Activated CD4-positive, alpha-beta T cell treated with anti-CD3 and anti-CD28 coated beads for 4 hours (primary cell): Measurements from ENCODE around the gene STRN4.
A peak's percentile ranks its signal among the peaks of the same experiment; 100 is the strongest.
"Not testable (repeated sequence)": the region's sequence is repeated elsewhere in the genome, so short reads cannot be mapped to it uniquely, and the experiment has no call there.

ENCODE experiments used
- DNase-seq, 2 donors: peaks; one replicate each; pipeline ENCODE4 v3.0.0-alpha.2; 2020

STRN4 gene

DNA sequence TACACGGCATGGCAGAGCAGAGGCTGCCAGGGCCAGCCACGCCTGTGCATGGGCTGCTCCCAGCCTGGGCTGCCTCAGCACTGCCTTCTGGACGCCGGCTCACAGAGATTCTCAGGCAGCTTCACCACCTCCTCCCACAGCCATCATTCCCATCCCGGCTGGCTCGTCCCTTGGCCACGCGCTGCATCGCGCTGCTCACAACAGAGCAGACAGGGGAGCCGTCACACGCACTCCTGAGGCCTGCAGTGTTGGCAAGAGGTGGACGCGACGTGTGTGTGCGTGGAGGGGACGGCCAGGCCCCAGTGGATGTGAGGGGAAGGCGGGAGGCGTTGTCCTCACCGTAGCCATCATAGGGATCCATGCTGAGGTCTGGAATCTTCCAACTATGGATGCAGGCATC is 21.8 kb downstream of the STRN4 start:
- DNase-seq, result no peak

DNA sequence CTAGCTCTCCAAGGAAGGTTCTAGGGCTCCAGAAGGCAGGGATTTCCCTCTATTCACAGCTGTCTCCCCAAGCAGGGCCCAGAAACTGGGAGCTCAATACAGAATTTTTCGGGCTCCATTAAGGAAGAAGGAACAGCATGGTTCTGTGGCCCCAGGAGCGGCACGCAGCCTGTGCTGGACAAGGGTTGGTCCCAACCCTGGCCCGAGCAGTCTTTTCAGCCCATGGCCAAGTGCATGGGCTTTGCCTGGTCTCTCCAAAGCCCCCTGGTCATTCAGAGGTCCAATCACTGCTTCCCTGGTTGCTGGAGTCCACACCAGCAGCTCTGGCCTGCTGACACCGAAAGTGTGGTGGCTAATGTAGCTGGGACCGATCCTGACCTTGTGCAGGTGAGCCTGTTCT is 22.8 kb downstream of the STRN4 start:
- DNase-seq, result no peak

DNA sequence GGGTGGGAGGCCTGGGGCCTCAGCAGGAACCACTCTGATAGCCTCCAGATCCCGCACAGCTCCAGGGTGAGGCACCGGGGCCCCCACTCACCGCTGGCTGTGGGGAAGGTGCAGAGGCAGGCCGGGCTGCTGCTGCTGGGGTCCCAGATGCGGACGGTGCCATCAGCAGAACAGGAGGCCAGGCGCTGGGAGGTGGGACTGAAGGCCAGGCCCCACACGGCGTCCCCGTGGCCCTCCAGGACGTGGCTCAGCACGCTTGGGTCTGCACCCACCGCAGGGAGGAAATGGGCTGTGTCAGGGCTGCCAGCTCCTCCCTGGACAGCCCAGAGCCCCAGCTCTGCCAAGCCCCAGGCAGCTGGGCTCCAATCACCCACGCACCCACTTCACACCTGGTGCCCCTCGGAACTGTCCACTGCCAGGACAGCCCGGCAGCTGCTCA is 23.2 kb downstream of the STRN4 start:
- no peak for DNase-seq

DNA sequence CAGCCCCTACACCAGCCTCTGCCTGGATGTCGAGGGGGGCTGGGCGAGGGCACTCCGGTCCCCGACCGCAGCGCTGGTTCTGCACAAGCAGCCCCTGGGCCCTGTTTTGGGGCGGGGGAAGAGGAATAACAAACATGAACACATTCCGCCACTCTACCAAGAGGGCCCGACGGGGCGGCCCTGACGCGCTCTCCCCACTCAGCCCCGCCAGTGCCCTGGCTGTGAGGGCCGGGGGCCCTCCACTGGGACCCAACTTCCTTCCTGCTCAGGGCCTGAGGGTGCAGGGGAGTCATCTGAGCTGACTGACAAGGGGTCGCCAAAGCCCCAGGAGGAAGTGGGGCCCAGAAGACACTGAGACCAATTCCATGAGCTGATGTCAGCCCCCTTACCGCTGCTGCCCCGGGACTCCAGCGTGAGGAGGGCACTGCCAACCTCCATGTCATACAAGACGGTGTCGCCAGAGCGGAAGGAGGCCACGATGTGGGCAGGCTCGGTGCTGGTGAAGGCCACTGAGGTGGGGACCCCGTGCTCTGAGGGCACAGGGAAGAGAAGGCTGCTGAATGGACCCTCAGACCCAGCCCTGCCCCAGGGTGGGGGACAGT is 23.7 kb downstream of the STRN4 start:
- DNase-seq, result no peak

DNA sequence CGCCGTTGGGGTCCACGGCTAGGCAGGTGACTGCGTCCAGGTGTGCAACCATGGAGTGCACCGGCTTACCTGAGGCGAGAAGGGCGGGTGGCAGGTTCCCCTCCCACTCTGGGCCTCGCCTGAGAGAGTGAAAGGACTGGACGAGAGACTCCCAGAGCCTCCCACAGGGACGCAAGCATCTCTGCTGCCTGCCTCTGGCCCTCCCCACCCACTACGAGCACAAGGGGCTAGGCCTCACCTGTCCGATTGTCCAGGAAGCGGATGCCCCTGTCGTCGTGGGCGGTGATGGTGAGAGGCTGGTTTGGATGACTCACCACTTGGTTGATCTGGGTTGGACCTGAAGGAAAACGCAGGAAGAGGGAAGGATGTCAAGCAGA is 24.3 kb downstream of the STRN4 start:
- no peak for DNase-seq

DNA sequence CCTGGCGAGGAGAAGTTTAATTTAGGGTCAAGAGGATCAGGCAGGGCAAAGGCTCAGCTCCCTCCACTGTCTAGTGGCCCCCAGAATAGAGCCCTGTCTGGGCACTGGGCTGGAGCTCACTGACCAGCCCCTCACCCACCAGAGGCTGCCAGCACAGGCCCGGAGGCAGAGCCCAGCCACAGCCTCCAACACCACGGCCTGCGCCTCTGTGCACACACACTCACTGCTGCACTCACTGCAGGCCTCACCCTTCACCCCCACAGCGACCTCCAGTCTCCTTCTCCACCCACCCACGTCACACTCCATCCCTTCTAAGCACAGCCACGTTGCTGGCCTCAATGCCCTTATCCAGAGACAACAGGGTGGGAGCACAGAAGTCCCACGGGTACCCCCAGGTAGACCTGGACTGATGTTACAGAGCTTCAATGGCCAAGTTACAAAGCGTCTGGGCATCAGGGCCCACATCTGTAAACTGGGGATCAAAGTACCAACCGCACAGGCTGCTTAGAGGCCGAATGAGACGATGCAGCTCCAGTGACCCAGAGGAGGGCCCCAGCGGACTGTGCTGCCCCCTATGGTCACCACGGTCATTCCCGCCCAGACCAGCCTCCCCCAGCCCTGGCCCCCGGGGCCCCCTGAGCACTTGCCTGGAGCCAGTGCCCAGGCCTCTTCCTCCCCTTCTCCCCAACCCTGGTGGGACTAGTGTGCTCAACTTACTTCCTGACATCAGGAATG is 24.8 kb downstream of the STRN4 start:
- no peak for DNase-seq

DNA sequence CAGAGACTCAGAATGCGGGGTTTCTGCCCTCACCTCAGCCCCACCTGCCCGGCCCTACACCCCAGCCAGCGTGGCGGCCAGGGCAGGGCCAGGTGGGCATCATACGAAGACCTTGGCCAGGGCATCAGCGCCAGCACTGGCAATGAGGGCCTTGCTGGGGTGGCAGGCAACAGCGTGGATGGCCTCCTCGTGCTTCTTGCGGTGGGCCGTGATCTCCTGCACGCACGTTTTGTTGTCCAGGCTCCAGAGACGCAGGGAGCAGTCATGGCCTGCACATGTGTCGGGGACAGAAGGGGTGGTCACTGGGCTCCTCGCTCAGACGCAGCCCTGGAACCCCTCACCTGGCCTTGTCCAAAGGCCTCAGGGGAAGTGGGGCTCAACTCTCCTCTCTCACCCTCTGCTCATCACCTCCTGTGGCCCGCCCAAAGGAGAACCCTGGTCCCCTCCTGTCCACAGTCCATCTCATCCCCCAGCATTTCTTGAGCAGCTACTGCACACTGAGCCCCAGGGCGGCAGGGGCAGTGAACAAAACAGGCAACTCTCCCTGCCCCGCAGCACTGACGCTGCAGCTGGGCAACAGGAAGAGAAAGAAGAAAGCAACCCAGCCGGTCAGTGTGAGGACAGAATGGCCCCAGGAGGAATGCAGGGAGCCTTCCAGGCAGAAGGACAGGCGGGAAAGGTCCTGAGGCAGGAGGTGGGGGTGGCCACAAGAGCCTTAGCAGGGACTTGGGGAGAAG is 25.6 kb downstream of the STRN4 start:
- no peak for DNase-seq

DNA sequence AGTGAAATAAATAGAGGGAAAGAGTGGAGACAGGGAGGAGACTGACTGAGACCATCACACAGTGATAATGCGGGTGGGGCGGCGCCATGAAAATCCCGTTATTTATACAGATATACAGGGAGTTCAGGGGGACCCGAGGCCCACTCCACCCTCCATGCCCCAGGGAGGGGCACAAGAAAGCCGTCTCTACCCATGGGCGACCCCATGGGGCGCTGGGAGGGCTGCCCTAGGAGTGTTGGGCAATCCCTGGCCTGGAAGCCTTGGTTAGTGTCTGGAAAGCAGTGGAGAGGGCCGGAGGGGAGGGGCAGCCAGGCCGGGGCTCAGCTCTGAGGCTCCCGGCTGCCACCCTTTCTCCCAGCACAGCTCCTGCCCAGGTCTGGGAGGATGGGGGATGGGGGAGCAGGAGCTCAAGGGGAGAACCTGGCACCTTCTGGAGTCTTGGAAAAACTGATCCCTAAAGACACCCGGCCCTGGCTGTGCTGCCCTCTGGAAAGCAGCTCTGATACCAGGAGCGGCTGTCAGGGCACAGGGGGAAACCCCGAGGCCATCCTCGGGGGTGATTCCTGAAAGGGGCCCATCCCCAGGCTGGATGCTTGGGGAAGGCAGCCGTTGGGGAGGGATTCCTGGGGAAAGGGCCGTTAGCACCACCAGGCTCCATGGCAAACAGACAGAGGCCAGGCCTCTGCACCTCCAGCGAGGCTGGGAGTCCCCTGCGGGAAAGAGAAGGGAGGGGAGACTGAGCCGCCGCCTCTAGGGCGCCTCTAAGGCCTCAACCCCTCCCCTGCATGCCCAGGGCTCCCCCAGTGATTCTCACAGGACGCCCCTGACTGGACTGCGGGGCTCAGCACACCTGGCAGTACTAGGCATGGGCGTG is 26.4 kb downstream of the STRN4 start:
- DNase-seq, result no peak

DNA sequence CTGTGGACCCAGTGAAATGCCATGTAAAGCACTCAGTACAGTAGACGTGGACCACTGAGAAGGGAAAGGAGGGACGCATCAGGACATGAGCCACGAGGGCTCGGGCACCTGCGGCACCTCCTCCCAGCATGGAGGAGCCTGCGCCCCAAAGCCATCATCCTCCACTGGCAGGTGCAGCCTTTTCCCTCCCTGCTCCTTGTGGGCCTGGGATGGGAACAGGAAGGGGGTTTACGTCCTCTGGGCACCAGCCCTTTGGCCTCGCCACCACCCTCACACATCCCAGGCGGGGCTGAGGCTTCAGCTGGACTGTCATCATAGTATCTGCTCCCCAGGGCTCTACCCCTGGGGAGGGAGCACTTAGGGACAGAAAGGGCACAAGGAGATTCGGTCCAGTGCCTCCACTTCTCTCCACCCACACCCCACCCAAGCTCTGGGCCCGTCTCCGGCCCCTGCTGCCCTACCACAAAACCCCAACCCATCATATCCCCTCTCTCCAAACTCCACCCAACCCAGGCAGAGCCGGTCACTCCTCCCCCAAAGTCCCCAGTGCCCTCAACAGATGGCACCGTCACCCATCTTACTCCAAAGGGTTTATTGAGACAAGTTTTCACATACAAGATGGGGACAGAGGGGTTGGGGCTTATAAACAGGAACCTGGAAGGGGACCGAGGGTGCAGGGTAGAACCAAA is 27.2 kb downstream of the STRN4 start:
- DNase-seq, result no peak

DNA sequence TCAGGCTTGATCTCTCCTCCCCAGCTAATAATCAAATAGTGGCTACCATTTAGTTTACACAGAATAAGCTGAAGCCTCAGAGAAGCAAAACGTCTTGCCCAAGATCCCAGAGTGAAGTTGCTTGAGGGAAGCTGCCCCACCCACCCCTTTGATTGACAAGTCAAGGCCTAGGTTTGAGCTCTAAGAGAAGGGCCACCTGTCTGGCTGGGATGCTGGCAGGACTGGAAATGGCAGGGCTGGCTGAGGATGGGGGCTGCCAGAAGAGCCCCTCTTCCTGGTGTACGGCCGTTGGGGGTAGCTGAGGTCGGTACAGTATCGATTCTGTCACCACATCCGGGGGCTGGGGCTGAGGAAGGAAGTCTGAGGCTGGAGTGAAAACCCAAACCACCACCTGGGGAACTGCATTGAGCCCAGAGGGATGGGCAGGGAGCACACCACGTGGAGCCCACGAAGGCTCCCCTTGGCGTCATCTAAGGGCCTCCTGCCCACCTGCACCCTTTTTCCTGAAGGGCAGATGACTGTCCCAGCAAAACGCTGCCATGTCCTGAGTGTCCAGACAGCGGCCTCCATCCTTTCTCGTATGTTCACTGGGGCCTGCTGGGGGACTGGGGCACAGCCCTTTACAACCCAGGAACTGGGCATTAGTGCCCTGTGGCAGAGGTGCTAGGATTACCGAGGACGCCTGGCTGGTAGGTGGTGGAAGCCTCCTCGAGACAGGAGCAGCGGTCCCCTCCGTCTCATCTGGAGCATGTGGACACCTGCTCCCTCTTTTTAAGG is 27.9 kb downstream of the STRN4 start:
- peak; percentile 44 to 53 for DNase-seq

DNA sequence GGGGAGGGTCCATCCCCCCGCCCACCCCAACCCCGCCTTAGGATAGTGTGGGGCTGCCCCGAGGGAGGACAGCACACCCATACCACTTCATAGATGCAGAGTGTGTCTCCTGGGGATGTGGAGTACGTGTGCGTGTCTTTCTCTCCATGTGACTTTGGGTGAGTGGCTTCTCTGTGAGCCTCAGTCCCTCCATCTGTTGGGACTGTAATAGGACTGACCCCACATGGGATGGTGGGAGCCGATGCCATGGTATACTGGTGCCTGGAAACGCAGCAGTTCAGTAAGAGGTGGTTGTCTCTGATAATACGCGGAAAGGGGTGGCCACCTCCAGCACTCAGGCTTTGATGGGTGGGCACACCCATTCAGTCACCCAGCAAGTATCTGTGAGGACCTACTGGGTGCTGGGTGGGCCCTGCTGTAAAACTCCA is 28.5 kb downstream of the STRN4 start:
- no peak for DNase-seq

DNA sequence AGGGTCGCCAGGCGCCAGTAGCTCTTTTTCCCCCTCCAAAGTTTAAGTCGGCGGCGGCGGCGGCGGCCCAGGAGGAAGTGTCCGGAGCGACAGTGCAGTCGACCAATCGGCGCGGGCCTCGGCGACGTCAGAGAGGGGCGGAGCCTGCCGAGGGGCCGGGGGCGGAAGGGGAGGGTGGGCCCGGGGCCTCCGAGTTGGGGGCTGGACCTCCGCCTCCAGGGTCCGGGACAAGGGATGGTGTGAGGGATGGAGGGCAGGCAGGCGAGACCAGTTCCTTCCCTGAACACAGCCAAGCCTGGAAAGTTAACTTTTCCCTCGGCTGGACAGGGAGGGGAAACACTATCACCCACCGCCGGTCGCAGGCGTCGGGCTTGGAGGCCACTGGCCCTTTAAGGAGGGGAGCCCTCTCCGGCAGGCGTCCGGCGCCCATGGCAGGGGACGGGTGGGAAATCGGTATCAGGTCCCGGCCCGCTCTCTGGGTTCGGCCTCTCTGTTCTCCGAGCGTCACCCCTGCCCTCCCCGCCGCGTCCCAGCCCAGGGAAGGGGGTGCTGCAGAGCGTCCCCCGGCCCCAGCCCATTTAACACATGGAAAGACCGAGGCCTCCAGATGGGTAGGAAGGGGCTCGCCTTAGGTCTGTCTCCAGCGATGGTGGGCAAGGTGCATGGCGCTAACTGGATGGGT is 29.1 kb downstream of the STRN4 start, which contains the start of gene PRKD2:
Gene PRKD2 (minus strand): TSS at position 81 of the 682 bp plus-strand sequence. CDS start 744 bp downstream, outside the sequence.
- peak; percentile 83 to 87 for DNase-seq

DNA sequence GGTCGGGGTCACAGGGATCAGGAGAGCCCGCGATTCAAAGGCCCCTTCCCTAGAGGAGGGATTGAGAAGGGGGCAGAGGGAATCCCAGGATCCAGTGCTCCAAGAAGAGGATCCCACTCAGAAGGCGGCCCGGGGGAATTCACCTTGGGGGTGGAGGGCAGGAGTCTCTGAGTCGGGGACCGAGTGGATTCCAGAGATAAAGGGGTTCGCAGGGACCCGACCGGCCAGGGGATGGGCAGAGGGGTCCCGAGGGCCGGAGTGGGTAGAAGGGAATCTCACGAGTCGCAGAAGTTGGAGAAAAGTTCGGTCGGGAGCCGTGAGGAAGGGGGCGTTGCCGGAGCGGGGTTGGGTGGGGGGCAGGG is 29.6 kb downstream of the STRN4 start:
- DNase-seq, result no peak

DNA sequence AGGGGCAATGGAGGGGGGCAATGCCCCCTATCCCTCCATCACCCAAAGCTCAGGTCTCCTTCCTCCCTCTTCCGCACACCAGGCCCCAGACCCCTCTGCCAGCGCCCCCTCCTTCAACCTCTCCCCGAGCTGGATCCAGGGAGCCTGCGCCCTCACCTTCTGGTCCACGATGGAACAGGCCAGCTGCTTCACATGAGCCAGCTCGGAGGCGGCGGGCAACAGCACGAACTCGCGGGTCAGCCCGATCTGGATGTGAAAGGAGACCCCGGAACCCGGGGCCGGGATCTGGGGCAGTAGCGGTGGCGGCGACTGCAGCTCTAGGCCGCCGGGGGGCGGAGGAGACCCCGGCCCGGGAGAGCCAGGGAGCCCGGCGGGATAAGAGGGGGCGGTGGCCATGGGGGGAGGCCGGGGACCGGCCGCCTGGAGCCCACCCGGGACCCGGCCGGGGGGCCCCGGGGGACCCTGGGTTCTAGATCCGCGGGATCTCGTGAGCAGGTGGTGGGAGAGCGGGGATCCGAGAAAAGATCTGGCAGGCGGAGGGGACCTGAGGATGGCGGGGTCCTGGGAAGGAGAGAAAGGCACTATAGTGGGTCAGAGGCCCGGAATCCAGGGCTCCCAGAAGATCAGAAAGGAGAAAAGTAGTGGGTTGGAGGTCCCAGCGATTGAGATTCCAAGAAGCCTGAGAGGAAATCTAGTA is 30.1 kb downstream of the STRN4 start:
- no peak for DNase-seq

DNA sequence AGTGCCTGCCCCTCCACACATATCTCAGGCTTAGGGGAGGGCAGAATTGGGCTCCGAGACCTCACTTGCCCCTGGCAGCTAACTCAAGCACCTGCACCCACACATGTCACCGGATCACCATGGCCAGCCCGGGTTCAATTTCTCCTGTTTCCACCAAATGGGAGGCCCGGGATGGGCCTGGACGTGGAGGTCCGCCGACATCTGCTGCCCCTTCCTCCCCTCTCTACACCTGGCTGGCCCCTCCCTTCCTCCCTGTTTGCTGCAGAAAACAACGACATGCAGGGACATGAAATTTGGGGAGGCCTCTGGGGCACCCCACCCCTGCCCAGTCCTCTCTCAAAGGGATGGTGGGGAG is 30.7 kb downstream of the STRN4 start:
- no peak for DNase-seq

DNA sequence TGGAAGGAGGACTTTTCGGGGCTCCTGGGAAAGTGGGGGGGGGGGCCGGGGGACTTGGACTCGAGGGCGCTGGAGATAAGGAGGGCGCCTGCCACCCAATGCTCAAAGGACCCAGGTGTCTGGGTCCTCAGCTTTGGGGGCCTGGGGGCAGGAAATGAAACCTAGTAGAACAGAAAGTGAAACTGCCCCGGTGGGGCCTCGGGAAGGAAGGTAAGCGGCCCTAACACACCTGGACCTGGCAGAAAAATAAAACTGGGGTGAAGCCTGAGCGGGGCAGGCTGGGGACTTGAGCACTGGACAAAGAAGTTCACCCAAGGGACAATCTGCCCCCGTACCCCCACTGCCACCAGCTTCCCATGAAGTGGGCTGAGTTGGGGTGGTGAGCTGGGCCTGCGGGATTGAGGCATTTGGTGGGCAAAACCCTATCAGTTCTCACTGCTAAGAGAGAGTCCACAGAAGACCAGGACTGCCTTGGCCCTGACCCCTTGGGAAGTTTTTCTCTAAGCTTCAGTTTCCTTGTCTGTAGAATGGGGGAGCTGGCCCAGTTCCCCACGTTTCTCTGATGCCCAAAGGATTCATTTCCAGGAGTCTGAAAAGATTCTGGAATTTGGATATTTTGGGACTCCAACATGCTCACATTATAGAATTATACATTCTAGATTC is 31.7 kb downstream of the STRN4 start:
- DNase-seq, result peak; percentile 67 to 71

DNA sequence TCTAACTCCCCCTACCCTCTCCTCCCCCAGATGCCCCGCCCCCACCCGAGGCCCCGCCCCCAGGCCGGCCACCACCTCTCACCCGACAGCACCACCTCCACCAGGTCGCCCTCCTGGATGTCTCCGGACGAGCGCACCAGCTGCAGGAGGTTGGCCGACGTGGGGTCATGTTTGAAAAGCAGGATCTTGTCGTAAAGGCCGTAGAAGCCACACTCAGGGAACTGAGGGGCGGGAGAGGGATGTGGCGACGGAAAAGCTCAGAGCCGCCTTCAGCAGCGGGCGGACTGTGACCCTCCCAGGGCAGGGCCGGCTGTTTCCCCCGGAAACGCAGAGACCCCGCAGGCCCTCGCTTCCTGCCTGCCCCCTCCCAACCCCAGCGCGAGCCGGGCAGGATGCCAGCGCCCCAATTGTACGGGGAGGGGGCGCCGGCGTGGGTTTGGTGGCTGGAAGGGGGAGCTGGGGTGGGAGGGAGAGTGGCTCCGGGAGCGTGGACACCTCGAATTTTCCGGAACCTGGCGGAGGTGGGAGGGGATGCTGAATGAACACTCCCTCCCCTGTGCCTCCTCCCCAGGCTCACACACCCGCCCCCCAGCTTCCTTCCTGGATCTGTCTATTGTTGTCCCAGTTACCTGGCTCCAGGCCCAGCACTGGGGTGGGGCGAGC is 32.3 kb downstream of the STRN4 start:
- DNase-seq, result peak; percentile 75 to 83

DNA sequence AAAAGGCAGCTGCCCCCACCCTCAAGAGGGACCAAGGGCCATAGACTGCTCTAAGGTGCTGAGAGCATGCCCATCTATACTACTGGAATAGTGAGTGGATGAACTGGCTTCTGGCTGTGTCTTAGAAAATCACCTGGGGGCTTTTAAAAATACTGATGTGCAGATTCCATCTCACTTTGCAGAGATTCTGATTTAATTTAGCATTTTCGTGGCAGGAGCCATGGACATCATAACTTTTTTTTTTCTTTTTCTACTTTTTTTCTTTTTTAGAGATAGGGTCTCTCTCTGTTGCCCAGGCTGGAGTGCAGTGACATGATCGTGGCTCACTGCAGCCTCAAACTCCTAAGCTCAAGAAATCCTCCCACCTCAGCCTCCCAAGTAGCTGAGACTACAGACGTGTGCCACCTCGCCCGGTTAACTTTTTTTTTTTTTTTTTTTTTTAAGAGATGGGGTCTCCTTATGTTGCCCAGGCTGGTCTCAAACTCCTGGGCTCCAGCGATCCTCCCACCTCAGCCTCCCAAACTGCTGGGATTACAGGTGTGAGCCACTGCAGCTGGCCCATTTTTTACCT is 33.4 kb downstream of the STRN4 start:
- DNase-seq, result not testable (repeated sequence)

DNA sequence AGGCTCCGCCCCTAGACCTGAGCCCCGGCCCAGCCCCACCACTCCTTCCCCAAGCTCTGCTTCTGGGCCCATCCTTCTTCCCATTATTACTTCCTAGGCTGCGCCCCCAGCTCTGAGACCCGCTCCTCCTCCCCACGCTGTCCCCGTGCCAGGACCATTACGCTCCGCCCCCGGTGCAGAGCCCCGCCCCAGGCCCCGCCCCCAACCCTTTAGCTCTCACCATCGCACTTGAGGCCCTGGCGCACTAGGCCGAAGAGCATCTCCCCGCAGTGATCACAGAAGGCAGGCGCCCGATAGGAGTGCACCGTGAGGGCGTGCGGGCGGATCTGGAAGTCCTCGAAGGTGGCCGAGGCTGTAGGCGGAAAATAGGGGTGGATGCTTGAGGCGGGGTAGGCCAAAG is 35.6 kb downstream of the STRN4 start:
- DNase-seq, result no peak
